Fibroblast of skin of left quadriceps (primary cell): ENCODE results near the gene PSMB5.
A peak's percentile ranks its signal among the peaks of the same experiment; 100 is the strongest.
"Not testable (repeated sequence)": the region's sequence is repeated elsewhere in the genome, so short reads cannot be mapped to it uniquely, and the experiment has no call there.

ENCODE experiments used
- DNase-seq, 2 experiments: peaks; one replicate each; pipeline ENCODE4 v3.0.0-alpha.2; 2013; ENCODE audit warnings: low read depth in 2 of 2

Gene PSMB5

GRCh38 chr14:23015618-23016017 lies 19.1 kb downstream of the PSMB5 start:
- DNase-seq, result no peak

DNA sequence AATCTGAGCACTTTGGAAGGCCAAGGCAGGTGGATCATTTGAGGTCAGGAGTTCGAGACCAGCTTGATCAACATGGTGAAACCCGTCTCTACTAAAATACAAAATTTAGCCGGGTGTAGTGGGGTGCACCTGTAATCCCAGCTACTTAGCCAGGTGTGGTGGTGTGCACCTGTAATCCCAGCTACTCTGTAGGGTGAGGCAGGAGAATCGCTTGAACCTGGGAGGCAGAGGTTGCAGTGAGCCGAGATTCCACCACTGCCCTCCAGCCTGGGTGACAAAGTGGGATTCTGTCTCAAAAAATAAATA lies 21.0 kb downstream of the PSMB5 start:
- not testable (repeated sequence) for DNase-seq

DNA sequence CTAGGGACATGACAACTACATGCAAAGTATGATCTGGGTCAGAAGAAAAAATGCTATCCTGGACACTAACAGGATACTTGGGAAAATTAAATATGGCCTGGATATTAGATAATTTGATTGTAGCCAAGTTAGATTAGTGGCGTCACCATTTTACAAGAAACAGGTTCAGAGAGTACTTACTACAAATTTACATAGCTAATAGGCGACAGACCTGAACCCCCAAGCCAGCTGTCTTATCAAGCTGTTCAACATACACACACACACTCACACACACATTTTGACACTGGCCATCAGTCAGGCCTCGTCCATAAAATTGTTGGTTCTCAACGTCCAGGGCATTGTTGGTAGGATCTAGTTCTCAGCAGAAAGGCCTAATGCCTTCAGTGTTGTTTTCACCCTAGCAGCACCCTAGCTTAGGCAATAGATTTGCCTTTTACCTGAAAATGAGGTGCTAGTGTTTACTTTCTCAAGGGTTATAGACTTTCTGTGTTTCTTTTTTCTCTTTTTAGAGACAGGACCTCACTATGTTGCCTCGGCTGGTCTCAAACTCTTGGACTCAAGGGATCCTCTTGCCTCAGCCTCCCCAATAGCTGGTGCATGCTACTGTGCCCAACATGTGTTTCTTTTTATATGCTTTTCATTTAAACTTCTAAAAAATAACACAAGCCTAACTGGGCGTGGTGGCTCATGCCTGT lies 21.5 kb downstream of the PSMB5 start:
- DNase-seq, result no peak

DNA sequence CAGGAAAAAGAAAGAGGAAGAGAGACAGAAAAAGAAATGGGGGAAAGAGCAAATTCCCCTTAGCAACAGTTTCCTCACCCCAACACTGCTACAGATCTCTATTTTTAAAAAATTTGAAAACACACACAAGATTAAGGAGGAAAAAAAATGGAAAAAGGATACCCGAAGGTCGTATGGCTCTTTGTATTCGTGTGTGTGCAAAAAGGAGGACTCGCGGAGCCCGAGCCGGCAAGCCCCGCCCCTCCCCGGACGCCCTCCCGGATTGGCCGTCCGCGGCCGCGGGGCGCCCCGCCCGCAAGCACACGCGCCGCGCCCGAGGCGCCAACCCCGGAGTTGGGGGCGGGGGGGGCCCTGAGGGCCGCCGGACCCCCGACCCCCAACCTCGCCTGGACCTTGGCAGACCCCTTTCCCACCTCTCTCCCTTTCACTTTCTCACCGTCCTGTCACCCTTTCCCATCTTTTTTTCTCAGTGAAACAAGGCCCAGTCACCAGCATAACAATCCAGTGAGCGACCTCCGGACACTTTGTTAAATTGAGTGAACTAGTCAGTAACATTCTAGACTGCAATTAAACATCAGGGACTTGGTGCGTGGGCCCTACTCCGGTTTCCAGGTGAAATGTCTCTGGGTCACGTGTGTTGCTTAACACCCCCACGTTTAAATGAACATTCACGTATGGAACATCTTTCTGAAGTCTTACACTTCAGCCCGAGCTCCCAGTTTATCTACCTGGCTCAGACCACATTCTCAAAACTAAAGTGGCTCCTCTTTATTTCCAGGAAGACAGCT lies 24.6 kb downstream of the PSMB5 start, which contains the start of gene C14orf93:
Gene C14orf93 (minus strand): TSS at position 205 of the 788 bp plus-strand sequence. CDS start 11,120 bp downstream, outside the sequence.
- peak in 1 of 2 experiments; percentile 30 for DNase-seq

DNA sequence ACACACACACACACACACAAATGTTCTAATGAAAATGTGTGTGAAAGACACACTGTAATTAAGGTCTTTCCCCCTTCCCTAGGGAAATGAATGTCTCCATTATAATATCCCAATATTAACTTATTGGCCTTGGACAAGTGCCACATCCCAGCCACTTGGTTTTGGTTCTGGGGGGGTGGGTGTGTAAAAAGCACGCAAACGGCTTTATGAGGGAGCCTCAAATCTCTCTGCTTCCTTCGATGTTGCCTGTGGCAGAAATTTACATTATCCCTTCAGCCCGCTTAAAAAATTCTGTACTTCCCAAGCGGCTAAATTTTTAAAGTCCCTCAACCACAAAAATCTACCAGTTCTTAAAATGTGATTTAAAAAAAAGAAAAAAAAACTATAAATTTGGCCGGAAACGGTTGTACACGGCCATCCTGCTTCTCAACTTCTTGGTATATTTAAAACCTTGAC lies 25.2 kb downstream of the PSMB5 start:
- no peak for DNase-seq

DNA sequence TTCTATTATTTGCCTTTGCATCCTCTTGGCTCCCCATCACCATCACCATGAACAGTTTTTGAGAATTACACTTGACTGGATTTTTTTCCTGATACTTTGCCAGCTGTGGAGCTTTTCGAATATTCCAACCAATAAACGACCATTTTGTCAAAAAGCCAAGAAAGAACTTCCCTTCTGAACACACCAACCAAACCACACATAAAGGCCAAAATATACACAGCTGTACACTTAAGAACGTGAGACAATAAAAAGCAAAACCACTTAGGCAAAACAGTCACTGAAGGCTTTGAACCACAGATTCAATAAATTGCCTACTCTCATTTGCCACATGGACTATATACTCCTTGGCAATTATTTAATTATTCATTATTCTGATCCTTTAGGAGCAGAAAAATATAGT lies 25.9 kb downstream of the PSMB5 start:
- DNase-seq, result no peak

GRCh38 chr14:23006544-23007419 lies 27.9 kb downstream of the PSMB5 start:
- peak; percentile 96 to 97 for DNase-seq

GRCh38 chr14:23006188-23006534 lies 28.5 kb downstream of the PSMB5 start:
- DNase-seq, result no peak

GRCh38 chr14:23005451-23006187 lies 29.1 kb downstream of the PSMB5 start:
- no peak for DNase-seq

- not testable (repeated sequence) for DNase-seq
Measured at GRCh38 chr14:23004274-23004673, 30.4 kb downstream of the PSMB5 start.

- no peak for DNase-seq
Measured at GRCh38 chr14:23002592-23002991, 32.1 kb downstream of the PSMB5 start.

GRCh38 chr14:23000860-23001259 lies 33.8 kb downstream of the PSMB5 start:
- DNase-seq, result no peak

- no peak for DNase-seq
Measured at GRCh38 chr14:22998329-22999012, 36.2 kb downstream of the PSMB5 start.

- DNase-seq, result no peak
Measured at GRCh38 chr14:22997676-22998323, 36.9 kb downstream of the PSMB5 start.

DNA sequence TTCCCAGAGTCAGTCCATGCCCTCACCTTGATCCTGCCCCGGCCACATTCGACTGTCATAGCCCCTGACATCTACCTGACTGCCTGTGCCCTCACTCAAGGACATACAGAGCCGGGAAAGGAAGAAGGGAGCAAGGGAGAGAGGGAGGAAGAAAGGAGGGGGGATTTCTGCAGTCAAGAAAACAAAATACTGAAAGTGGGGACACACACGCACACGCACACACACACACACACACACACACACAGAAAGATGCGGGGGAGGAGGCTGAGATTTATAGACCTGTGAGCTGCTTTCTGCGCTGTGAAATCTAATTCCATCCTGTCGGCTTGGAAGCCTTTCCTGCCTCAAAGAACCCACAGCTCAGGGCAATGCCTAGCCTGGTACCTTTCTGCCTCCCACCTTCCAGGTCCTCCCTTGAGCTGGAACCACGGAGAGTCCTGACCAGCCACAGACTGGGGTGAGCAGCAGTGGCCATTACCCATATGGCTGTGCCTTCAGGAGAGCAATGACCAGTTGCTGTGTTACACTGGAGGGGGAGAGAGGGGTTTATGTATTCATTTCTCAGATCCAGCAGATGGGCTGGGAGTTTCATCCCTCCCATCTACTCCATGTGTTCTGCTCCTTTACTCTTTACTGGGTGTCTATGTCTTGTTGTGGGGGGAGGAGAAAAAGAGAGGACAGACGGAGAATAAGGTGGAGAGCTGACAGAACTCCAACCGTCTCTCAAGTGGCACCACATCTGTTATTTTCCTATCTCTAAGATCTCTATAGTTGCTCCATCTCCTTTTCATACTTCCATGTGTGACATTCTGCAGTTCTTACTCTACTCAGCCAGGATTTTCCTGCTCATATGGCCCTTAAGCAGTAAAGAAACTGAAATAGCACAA lies 37.7 kb downstream of the PSMB5 start:
- DNase-seq, result no peak

- no peak for DNase-seq
Measured at GRCh38 chr14:22995889-22996625, 38.6 kb downstream of the PSMB5 start.

DNA sequence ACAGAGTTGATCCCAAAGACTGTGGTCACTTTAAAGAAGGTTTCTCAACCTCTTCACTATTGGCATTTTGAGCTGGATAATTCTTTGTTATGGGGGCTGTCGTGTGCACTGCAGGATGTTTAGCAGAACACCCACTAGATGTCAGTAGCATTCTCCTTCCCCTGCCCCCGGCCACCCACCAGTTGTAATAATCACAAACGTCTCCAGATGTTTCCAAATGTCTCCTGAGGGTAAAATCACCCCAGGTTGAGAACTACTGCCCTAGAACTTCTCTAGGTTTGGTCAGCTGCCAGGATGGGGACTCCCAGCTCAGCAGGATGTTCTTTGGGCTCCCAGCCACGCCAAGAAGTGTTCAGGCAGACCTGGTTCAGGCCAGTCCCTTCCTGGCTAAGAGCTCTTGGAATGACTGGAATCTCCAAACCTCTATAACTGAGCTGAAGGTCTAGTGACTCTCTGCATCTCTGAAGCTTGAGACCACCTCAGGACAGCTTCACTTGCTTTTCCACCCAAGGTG lies 39.9 kb downstream of the PSMB5 start:
- peak; percentile 46 to 48 for DNase-seq

DNA sequence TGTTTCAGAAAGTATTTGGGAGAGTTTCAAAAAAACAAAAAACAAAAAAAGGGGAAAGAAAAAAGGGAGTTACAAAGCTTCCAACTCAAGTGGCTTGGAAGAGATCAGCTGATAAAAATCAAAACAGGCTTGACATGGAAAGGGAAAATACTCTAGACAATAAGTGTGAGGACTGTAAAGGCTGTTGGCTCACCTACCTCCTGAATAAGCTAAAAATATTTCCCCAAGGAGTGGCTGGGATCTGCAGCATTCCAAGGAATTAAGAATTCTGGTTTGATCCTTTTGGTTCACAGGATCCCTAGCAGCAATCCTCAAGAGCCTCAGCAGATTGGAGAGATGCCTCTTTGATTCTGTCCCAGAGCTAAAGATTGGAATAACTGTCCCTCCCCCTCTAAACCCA lies 41.2 kb downstream of the PSMB5 start:
- no peak for DNase-seq

DNA sequence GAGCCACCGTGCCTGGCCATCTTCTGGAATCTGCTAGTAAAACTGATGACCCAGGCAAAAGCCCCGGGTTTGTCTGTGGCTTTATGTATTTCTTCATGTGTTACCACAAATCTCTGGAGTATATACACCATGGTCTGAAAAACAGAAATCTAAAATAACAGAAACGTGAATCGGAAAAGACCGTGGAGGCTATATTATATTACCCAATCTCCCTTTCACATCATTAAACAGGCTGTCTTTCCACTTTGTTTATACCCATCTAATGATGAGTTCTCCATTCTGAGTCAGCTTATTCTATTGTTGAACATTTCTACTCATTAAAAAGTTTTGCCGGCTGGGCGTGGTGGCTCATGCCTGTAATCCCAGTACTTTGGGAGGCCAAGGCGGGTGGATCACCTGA lies 42.8 kb downstream of the PSMB5 start:
- DNase-seq, result no peak
